NCI-H1417 (cell line): Measurements from ENCODE around the gene PRRC2A.
A peak's percentile ranks its signal among the peaks of the same experiment; 100 is the strongest.

ENCODE experiments used
- DNase-seq, 3 experiments: peaks; one replicate each; lab custom pipeline; 2025; lab: John Stamatoyannopoulos, UW

PRRC2A gene

DNA sequence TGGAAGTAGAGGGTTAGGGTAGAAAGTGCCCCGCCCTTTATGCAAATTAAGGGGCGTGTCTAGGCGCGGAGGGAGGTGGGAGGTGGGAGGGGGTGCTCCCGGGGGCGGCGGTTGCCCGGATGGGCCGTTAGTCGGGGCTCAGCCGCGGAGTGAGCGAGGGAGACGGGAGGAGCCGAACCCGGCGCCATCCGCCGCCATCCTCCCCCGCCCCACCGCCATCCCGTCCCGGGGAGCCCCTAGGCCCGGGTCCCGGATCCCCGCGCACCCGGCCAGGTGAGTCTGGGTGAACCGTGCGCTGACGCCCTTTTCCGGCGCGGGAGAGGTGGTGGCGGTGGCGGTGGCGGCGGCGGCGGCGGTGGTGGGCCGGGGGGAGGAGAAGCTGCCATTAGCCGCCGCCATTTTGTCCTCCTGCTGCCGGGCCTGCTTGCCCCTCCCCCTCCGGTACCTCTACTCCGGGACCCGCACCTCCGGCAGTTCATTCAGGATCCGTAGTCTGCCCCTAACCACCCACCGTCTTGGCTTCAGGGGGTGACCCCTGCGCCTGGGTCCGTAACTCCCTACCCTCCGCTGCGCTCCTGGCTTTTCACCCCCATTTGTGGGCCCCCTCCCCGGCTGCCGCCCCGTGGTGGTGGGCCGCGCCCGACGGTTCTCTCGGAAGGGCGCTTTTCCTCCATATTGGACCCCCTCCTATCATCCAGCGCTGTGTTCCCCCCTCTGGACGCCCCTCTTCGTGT lies at the start of gene PRRC2A:
TSS of gene PRRC2A (plus strand) at position 130 of the 734 bp plus-strand sequence. CDS start 2,075 bp downstream, outside the sequence.
- DNase-seq: peak; percentile 91 to 100 (median 99)

DNA sequence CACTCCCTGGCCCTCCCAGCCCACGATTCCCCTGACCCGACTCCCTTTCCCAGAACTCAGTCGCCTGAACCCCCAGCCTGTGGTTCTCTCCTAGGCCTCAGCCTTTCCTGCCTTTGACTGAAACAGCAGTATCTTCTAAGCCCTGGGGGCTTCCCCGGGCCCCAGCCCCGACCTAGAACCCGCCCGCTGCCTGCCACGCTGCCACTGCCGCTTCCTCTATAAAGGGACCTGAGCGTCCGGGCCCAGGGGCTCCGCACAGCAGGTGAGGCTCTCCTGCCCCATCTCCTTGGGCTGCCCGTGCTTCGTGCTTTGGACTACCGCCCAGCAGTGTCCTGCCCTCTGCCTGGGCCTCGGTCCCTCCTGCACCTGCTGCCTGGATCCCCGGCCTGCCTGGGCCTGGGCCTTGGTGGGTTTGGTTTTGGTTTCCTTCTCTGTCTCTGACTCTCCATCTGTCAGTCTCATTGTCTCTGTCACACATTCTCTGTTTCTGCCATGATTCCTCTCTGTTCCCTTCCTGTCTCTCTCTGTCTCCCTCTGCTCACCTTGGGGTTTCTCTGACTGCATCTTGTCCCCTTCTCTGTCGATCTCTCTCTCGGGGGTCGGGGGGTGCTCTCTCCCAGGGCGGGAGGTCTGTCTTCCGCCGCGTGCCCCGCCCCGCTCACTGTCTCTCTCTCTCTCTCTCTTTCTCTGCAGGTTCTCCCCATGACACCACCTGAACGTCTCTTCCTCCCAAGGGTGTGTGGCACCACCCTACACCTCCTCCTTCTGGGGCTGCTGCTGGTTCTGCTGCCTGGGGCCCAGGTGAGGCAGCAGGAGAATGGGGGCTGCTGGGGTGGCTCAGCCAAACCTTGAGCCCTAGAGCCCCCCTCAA lies 48.2 kb upstream of the PRRC2A start, which contains the start of gene LTA:
TSS of gene LTA (plus strand) at position 249 of the 871 bp plus-strand sequence. CDS start at position 703, 454 bp downstream.
- no peak for DNase-seq

DNA sequence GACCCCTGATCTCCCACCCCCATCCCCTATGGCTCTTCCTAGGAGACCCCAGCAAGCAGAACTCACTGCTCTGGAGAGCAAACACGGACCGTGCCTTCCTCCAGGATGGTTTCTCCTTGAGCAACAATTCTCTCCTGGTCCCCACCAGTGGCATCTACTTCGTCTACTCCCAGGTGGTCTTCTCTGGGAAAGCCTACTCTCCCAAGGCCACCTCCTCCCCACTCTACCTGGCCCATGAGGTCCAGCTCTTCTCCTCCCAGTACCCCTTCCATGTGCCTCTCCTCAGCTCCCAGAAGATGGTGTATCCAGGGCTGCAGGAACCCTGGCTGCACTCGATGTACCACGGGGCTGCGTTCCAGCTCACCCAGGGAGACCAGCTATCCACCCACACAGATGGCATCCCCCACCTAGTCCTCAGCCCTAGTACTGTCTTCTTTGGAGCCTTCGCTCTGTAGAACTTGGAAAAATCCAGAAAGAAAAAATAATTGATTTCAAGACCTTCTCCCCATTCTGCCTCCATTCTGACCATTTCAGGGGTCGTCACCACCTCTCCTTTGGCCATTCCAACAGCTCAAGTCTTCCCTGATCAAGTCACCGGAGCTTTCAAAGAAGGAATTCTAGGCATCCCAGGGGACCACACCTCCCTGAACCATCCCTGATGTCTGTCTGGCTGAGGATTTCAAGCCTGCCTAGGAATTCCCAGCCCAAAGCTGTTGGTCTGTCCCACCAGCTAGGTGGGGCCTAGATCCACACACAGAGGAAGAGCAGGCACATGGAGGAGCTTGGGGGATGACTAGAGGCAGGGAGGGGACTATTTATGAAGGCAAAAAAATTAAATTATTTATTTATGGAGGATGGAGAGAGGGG lies 47.0 kb upstream of the PRRC2A start:
- DNase-seq: no peak

DNA sequence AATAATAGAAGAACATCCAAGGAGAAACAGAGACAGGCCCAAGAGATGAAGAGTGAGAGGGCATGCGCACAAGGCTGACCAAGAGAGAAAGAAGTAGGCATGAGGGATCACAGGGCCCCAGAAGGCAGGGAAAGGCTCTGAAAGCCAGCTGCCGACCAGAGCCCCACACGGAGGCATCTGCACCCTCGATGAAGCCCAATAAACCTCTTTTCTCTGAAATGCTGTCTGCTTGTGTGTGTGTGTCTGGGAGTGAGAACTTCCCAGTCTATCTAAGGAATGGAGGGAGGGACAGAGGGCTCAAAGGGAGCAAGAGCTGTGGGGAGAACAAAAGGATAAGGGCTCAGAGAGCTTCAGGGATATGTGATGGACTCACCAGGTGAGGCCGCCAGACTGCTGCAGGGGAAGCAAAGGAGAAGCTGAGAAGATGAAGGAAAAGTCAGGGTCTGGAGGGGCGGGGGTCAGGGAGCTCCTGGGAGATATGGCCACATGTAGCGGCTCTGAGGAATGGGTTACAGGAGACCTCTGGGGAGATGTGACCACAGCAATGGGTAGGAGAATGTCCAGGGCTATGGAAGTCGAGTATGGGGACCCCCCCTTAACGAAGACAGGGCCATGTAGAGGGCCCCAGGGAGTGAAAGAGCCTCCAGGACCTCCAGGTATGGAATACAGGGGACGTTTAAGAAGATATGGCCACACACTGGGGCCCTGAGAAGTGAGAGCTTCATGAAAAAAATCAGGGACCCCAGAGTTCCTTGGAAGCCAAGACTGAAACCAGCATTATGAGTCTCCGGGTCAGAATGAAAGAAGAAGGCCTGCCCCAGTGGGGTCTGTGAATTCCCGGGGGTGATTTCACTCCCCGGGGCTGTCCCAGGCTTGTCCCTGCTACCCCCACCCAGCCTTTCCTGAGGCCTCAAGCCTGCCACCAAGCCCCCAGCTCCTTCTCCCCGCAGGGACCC lies 46.1 kb upstream of the PRRC2A start:
- no peak for DNase-seq

DNA sequence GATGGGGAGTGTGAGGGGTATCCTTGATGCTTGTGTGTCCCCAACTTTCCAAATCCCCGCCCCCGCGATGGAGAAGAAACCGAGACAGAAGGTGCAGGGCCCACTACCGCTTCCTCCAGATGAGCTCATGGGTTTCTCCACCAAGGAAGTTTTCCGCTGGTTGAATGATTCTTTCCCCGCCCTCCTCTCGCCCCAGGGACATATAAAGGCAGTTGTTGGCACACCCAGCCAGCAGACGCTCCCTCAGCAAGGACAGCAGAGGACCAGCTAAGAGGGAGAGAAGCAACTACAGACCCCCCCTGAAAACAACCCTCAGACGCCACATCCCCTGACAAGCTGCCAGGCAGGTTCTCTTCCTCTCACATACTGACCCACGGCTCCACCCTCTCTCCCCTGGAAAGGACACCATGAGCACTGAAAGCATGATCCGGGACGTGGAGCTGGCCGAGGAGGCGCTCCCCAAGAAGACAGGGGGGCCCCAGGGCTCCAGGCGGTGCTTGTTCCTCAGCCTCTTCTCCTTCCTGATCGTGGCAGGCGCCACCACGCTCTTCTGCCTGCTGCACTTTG lies 45.1 kb upstream of the PRRC2A start, which contains the start of gene TNF:
TSS of gene TNF (plus strand) at position 231 of the 567 bp plus-strand sequence. CDS start at position 408, 177 bp downstream.
- no peak for DNase-seq

DNA sequence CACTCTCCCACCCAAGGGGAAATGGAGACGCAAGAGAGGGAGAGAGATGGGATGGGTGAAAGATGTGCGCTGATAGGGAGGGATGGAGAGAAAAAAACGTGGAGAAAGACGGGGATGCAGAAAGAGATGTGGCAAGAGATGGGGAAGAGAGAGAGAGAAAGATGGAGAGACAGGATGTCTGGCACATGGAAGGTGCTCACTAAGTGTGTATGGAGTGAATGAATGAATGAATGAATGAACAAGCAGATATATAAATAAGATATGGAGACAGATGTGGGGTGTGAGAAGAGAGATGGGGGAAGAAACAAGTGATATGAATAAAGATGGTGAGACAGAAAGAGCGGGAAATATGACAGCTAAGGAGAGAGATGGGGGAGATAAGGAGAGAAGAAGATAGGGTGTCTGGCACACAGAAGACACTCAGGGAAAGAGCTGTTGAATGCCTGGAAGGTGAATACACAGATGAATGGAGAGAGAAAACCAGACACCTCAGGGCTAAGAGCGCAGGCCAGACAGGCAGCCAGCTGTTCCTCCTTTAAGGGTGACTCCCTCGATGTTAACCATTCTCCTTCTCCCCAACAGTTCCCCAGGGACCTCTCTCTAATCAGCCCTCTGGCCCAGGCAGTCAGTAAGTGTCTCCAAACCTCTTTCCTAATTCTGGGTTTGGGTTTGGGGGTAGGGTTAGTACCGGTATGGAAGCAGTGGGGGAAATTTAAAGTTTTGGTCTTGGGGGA lies 44.4 kb upstream of the PRRC2A start:
- DNase-seq: no peak

DNA sequence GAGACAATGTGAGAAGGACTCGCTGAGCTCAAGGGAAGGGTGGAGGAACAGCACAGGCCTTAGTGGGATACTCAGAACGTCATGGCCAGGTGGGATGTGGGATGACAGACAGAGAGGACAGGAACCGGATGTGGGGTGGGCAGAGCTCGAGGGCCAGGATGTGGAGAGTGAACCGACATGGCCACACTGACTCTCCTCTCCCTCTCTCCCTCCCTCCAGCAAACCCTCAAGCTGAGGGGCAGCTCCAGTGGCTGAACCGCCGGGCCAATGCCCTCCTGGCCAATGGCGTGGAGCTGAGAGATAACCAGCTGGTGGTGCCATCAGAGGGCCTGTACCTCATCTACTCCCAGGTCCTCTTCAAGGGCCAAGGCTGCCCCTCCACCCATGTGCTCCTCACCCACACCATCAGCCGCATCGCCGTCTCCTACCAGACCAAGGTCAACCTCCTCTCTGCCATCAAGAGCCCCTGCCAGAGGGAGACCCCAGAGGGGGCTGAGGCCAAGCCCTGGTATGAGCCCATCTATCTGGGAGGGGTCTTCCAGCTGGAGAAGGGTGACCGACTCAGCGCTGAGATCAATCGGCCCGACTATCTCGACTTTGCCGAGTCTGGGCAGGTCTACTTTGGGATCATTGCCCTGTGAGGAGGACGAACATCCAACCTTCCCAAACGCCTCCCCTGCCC lies 43.5 kb upstream of the PRRC2A start:
- DNase-seq: no peak

DNA sequence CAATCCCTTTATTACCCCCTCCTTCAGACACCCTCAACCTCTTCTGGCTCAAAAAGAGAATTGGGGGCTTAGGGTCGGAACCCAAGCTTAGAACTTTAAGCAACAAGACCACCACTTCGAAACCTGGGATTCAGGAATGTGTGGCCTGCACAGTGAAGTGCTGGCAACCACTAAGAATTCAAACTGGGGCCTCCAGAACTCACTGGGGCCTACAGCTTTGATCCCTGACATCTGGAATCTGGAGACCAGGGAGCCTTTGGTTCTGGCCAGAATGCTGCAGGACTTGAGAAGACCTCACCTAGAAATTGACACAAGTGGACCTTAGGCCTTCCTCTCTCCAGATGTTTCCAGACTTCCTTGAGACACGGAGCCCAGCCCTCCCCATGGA lies 42.9 kb upstream of the PRRC2A start:
- no peak for DNase-seq

DNA sequence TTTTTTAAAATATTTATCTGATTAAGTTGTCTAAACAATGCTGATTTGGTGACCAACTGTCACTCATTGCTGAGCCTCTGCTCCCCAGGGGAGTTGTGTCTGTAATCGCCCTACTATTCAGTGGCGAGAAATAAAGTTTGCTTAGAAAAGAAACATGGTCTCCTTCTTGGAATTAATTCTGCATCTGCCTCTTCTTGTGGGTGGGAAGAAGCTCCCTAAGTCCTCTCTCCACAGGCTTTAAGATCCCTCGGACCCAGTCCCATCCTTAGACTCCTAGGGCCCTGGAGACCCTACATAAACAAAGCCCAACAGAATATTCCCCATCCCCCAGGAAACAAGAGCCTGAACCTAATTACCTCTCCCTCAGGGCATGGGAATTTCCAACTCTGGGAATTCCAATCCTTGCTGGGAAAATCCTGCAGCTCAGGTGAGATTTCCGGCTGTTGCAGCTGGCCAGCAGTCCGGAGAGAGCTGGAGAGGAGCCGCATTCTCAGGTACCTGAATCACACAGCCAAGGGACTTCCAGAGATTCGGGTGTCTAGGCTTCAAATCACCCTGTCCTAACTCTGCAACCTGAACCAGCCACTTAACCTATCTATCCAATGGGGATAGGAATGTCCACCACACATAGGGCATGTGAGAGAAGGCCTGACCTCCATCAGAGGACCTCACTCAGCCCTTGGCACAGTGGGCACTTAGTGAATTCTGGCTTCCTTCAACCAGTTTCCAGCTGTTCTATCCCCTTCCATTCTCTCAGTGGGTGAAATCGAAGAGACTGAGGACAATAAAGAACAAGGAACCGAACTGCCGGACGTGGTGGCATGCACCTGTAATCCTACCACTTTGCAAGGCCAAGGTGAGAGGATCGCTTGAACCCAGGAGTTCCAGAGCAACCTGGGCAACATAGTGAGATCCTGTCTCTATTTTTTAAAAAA lies 42.1 kb upstream of the PRRC2A start:
- no peak for DNase-seq

DNA sequence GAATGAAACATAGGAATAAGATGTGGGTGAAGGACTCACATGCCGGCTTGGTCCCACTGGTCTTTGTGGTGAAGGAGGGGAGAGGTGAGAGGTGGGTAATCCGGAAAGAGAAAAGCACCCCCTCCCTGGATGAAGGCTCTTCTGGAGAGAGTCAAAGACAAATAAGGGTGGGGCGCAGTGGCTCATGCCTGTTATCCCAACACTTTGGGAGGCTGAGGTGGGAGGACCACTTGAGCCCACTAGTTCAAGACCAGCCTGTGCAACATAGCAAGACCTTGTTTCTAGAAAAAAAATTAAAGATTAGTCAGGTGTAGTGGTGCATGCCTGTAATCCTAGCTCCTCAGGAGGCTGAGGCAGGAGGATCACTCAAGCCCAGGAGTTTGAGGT lies 41.4 kb upstream of the PRRC2A start:
- DNase-seq: no peak

DNA sequence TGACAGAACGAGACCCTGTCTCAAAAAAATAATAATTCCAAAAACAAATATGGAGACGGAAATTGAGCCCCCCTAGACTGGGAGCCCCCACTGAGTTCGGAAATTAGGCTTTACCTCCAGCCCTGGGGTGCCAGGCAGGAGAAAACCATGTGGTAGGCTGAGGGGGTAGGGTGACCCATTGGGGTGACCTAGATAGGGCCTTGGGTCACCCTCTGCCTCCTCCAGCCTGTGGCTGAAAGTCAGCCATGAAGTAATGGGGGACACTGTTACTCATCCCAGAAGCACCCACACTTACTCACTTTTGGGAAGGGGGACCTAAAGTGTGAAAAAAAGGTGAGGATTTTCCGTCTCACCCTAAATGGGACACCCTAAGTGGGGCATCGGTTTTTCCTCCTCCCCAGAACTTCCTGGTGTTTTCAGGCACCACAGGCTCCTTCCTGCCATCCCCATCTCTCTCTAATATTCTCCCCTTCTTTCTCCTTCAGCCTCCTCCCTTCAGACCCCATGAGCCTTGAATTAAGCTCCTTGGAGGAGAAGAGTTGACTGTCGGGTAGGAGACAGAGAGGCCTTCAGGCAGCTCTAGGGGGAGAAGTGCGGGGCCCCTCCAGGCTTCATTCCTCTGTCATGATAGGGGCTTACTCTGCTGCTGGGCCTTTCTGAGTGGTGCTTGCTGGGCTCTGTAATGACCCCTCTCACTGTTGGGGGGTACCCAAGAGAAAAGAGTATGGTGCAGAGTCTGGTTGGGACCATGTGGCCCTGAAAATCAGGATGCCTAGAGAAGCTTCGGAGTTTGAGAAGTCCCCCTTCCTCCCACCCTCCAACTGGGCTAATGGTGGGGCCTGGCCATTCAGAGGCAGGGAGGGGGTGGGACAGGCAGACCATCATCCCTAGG lies 40.7 kb upstream of the PRRC2A start:
- no peak for DNase-seq

DNA sequence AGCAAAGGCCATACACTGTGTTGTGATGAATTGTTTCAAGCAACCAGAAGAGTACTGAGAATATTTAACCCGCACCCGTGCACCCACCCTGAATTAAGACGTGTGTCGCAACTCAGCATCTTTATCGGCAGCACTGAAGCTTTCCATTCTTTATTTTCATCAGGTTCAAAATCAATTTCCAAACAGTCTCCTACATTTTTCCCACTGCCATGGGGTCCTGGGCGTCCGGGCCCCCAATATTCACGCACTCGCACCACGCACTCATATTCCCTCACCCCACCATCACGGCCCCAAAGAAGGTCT lies 40.1 kb upstream of the PRRC2A start:
- no peak for DNase-seq

DNA sequence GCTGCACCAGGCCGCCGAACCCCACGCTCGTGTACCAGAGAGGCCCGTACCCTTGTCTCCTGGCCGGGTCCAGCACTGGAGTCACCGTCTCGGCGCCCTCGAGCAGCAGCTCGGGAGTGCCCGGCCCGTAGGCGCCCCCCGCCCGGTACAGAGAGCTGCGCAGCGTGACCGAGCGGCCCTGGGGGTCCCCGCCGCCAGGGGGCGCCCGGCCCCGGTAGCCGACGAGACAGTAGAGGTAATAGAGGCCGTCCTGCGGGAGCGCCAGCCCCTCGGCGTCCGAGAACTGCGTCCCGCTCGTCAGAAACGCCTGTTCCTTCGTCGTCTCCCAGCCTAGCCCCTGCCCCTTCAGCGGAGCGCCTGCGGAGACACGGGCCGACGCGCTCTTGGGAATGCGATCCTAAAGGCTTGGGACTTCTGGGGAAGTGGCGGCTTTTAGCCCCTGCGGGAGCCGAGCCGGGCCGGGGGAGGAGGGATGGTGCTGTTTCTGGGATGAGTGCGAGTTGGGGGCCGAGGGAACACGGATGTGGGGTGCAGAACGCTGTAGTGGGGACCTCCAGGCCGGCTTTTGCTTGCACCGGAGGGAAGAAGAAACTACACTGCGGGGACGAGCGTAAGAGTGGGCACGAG lies 39.6 kb upstream of the PRRC2A start:
- DNase-seq: peak; percentile 58 to 79 (median 75)

DNA sequence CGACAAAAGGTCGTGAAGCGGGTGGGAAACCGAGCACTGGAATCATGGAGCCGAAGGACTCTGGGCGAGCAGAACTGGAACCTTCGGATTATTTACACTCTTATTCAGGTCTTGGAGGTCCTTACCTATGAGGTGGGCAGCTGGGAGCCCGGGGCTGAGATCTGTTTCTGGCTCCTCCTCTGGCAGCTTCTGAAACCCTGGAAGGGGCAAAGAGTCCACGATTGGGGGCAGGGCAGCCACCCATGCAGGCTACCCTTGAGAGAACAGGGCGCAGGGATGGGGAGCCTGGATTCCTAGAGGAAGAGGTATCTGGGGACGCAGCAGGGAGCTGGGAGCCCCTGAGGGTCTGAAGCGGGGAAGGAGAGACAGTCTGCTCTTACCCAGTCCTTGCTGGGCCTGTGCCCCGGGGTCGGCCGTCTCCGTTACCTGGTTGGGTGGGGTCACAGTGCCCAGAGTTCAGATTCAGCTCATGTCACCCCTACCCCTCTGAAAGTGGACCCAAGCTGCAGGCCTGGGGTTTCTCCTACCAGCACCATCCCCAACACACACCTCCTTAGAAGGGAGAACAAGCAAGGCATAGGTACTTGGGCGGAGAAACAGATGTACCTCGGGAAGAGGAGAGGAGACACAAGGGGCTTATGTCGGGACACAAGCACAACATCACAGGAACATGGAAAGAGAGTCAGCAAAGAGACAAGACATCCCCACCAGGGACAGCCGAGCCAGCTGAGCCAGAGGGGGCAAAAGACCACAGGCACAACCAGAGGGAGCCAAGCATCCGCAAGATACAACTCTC lies 38.9 kb upstream of the PRRC2A start:
- no peak for DNase-seq

DNA sequence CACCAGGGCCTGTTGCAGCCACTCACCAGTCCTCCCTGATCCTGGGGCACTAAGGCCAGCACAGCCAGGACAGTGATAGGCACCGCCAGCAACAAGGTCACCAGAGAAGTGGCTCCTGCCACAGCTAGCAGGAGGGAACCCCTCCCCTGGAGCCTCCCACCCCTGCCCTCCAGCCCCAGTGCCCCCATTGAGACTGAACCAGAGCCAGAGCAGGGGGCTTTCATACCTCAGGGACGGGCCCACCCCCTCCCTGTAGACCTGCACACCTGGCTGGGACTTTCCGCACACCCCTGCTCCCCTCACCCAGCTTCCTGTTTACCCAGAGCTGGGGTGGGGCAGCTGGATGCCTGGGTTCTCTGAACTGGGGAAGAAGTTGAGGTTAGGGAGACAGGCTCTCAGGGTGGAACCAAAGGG lies 38.3 kb upstream of the PRRC2A start, which contains the start of gene LTB:
TSS of gene LTB (minus strand) at position 195 of the 414 bp plus-strand sequence. CDS start at position 188, 7 bp downstream.
- no peak for DNase-seq

DNA sequence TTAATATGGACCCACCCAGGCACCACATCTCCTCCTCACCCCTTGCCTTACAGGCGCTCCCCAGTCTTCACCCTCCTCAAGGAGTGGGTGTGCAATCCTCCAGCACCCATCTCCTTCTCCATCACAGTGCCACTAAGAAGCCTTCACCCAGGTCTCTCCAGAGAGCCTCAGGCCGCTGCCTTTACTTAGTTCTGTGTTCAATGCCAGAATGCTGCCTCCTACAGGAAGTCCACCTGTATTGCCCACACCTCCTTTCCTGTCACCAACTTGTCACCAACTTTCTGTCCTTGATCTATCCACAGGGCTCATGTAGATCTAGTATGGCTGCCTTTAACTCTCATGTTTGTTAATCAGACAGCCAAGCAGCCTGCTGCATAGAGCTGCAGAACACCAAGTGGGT lies 35.0 kb upstream of the PRRC2A start:
- DNase-seq: no peak
